HEK293 (cell line): ENCODE data around the gene ADAMTSL5.

Source experiments
- CTCF ChIA-PET: fragments of 350-600 bp; formaldehyde crosslinking; extraction: SDS; loops from one replicate; lab custom pipeline; 2021; ENCODE audit warnings: antibody characterized with exemption; lab: Yijun Ruan, JAX
- POLR2A ChIA-PET: fragments of 300-600 bp; formaldehyde crosslinking; extraction: SDS; loops from one replicate; lab custom pipeline; 2020; ENCODE audit warnings: antibody characterized with exemption, inconsistent platforms; lab: Yijun Ruan, JAX
- H3K27ac ChIP-seq: fragments of 200-500 bp; sonication (Bioruptor generic); 2 replicates; pipeline ENCODE4 v1.5.1; 2014; ENCODE audit warnings: low read depth, low read length, control low read depth, inconsistent platforms; ENCODE audit errors: extremely low read depth
- H3K36me3 ChIP-seq, 2 experiments: fragments of 200-500 bp in 1 of 2; sonication (Bioruptor generic) in 1 of 2; 1 replicate in 1 of 2; 2 replicates in 1 of 2; pipeline ENCODE4 v1.5.1; 2014 to 2017; ENCODE audit warnings: inconsistent platforms in 2 of 2, low read length in 2 of 2; ENCODE audit not compliant: control insufficient read depth in 2 of 2, insufficient read depth in 1 of 2
- H3K4me1 ChIP-seq: fragments of 200-500 bp; sonication (Bioruptor generic); 2 replicates; pipeline ENCODE4 v1.5.1; 2014; ENCODE audit warnings: mild to moderate bottlenecking, low read length, inconsistent platforms; ENCODE audit not compliant: control insufficient read depth, insufficient read depth
- H3K4me3 ChIP-seq: 2 replicates; pipeline ENCODE4 v1.5.1; 2011; ENCODE audit warnings: low read depth, mild to moderate bottlenecking, control low read depth, low read length, moderate library complexity
- H3K9me3 ChIP-seq: fragments of 200-500 bp; sonication (Bioruptor generic); 2 replicates; pipeline ENCODE4 v1.5.1; 2014; ENCODE audit warnings: low read depth, low read length, inconsistent platforms; ENCODE audit not compliant: control insufficient read depth, insufficient read depth
- KLF1 ChIP-seq: fragments of 450-650 bp; formaldehyde crosslinking; IDR thresholded peaks from 2 replicates; pipeline ENCODE4 v1.5.1; 2016; ENCODE audit warnings: missing biosample characterization, missing genetic modification characterization
- SETDB1 ChIP-seq: IDR thresholded peaks from one replicate; pipeline ENCODE4 v1.6.1; 2017; ENCODE audit warnings: mild to moderate bottlenecking, low read length, moderate library complexity, mixed read lengths; ENCODE audit not compliant: insufficient read length
- TCF7L2 ChIP-seq: IDR thresholded peaks from 2 replicates; pipeline ENCODE4 v1.6.1; 2011; ENCODE audit warnings: low read depth, mild to moderate bottlenecking, inconsistent platforms, low read length, moderate library complexity, borderline replicate concordance
- ZBTB21 ChIP-seq: fragments of 450-650 bp; formaldehyde crosslinking; IDR thresholded peaks from 2 replicates; pipeline ENCODE4 v1.5.1; 2017; ENCODE audit warnings: missing biosample characterization, missing genetic modification characterization
- ZBTB48 ChIP-seq: fragments of 450-650 bp; formaldehyde crosslinking; IDR thresholded peaks from 2 replicates; pipeline ENCODE4 v1.5.1; 2016; ENCODE audit warnings: missing biosample characterization, missing genetic modification characterization
- ZFP3 ChIP-seq: fragments of 450-650 bp; formaldehyde crosslinking; IDR thresholded peaks from 2 replicates; pipeline ENCODE4 v1.5.1; 2016; ENCODE audit warnings: low read depth, missing biosample characterization, missing genetic modification characterization
- ZFP69B ChIP-seq: fragments of 450-650 bp; formaldehyde crosslinking; IDR thresholded peaks from 2 replicates; pipeline ENCODE4 v1.5.1; 2016; ENCODE audit warnings: missing biosample characterization, missing genetic modification characterization
- ZNF112 ChIP-seq: fragments of 450-650 bp; formaldehyde crosslinking; IDR thresholded peaks from 2 replicates; pipeline ENCODE4 v1.5.0; 2017; ENCODE audit warnings: missing biosample characterization, missing genetic modification characterization
- ZNF140 ChIP-seq: fragments of 450-650 bp; formaldehyde crosslinking; IDR thresholded peaks from 2 replicates; pipeline ENCODE4 v1.5.1; 2016; ENCODE audit warnings: missing biosample characterization, missing genetic modification characterization
- ZNF157 ChIP-seq: fragments of 450-650 bp; formaldehyde crosslinking; IDR thresholded peaks from 2 replicates; pipeline ENCODE4 v1.5.1; 2016; ENCODE audit warnings: missing biosample characterization, missing genetic modification characterization
- ZNF175 ChIP-seq: fragments of 450-650 bp; formaldehyde crosslinking; IDR thresholded peaks from 2 replicates; pipeline ENCODE4 v1.5.1; 2016; ENCODE audit warnings: missing biosample characterization, missing genetic modification characterization
- ZNF221 ChIP-seq: fragments of 450-650 bp; formaldehyde crosslinking; IDR thresholded peaks from 2 replicates; pipeline ENCODE4 v1.5.1; 2017; ENCODE audit warnings: missing biosample characterization, missing genetic modification characterization, borderline replicate concordance
- ZNF24 ChIP-seq: fragments of 450-650 bp; formaldehyde crosslinking; IDR thresholded peaks from 2 replicates; pipeline ENCODE4 v1.5.1; 2016; ENCODE audit warnings: missing biosample characterization, missing genetic modification characterization
- ZNF391 ChIP-seq: fragments of 450-650 bp; formaldehyde crosslinking; IDR thresholded peaks from 2 replicates; pipeline ENCODE4 v1.5.1; 2016; ENCODE audit warnings: low read depth, missing biosample characterization, missing genetic modification characterization, borderline replicate concordance
- ZNF394 ChIP-seq: fragments of 450-650 bp; formaldehyde crosslinking; IDR thresholded peaks from 2 replicates; pipeline ENCODE4 v1.5.1; 2016; ENCODE audit warnings: missing biosample characterization, missing genetic modification characterization, mild to moderate bottlenecking, moderate library complexity, borderline replicate concordance
- ZNF423 ChIP-seq: fragments of 450-650 bp; formaldehyde crosslinking; IDR thresholded peaks from 2 replicates; pipeline ENCODE4 v1.5.1; 2016; ENCODE audit warnings: missing biosample characterization, missing genetic modification characterization
- ZNF426 ChIP-seq: fragments of 450-650 bp; formaldehyde crosslinking; IDR thresholded peaks from 2 replicates; pipeline ENCODE4 v1.5.1; 2017; ENCODE audit warnings: missing biosample characterization, missing genetic modification characterization, mild to moderate bottlenecking, inconsistent platforms, moderate library complexity
- ZNF473 ChIP-seq: fragments of 450-650 bp; formaldehyde crosslinking; IDR thresholded peaks from 2 replicates; pipeline ENCODE4 v1.5.1; 2017; ENCODE audit warnings: missing biosample characterization, missing genetic modification characterization
- ZNF501 ChIP-seq: fragments of 450-650 bp; formaldehyde crosslinking; IDR thresholded peaks from 2 replicates; pipeline ENCODE4 v1.5.1; 2016; ENCODE audit warnings: missing biosample characterization, missing genetic modification characterization
- ZNF555 ChIP-seq: fragments of 450-650 bp; formaldehyde crosslinking; conservative IDR thresholded peaks from 2 replicates; pipeline ENCODE4 v1.5.1; 2017; ENCODE audit warnings: missing biosample characterization, mild to moderate bottlenecking, missing genetic modification characterization, inconsistent platforms
- ZNF558 ChIP-seq: fragments of 450-650 bp; formaldehyde crosslinking; IDR thresholded peaks from 2 replicates; pipeline ENCODE4 v1.5.1; 2016; ENCODE audit warnings: missing biosample characterization, missing genetic modification characterization
- ZNF561 ChIP-seq: fragments of 450-650 bp; IDR thresholded peaks from 2 replicates; pipeline ENCODE4 v1.5.1; 2018; ENCODE audit warnings: missing biosample characterization, missing genetic modification characterization, borderline replicate concordance
- ZNF610 ChIP-seq: fragments of 450-650 bp; formaldehyde crosslinking; IDR thresholded peaks from 2 replicates; pipeline ENCODE4 v1.5.1; 2016; ENCODE audit warnings: missing biosample characterization, missing genetic modification characterization, borderline replicate concordance
- ZNF621 ChIP-seq: fragments of 450-650 bp; formaldehyde crosslinking; IDR thresholded peaks from 2 replicates; pipeline ENCODE4 v1.5.1; 2017; ENCODE audit warnings: missing biosample characterization, missing genetic modification characterization
- ZNF707 ChIP-seq: fragments of 450-650 bp; formaldehyde crosslinking; IDR thresholded peaks from 2 replicates; pipeline ENCODE4 v1.5.1; 2016; ENCODE audit warnings: missing biosample characterization, missing genetic modification characterization
- ZNF777 ChIP-seq: fragments of 450-650 bp; formaldehyde crosslinking; IDR thresholded peaks from 2 replicates; pipeline ENCODE4 v1.5.1; 2017; ENCODE audit warnings: missing biosample characterization, missing genetic modification characterization, borderline replicate concordance
- ZNF837 ChIP-seq: fragments of 450-650 bp; formaldehyde crosslinking; IDR thresholded peaks from 2 replicates; pipeline ENCODE4 v1.5.1; 2016; ENCODE audit warnings: missing biosample characterization, missing genetic modification characterization
- ZSCAN23 ChIP-seq: fragments of 450-650 bp; formaldehyde crosslinking; IDR thresholded peaks from 2 replicates; pipeline ENCODE4 v1.5.1; 2016; ENCODE audit warnings: missing biosample characterization, missing genetic modification characterization
- ZSCAN30 ChIP-seq: fragments of 450-650 bp; IDR thresholded peaks from 2 replicates; pipeline ENCODE4 v1.5.1; 2018; ENCODE audit warnings: missing biosample characterization, mild to moderate bottlenecking, missing genetic modification characterization, moderate library complexity
- TF ChIP-seq, protein P1 (sequence below): fragments of 450-650 bp; formaldehyde crosslinking; IDR thresholded peaks from 2 replicates; pipeline ENCODE4 v1.5.1; 2017; ENCODE audit warnings: missing biosample characterization, mild to moderate bottlenecking, missing genetic modification characterization, moderate library complexity
- TF ChIP-seq, protein P2 (sequence below): fragments of 450-650 bp; formaldehyde crosslinking; IDR thresholded peaks from 2 replicates; pipeline ENCODE4 v1.5.1; 2016; ENCODE audit warnings: missing biosample characterization, missing genetic modification characterization
- TF ChIP-seq, protein P3 (sequence below): fragments of 450-650 bp; formaldehyde crosslinking; IDR thresholded peaks from 2 replicates; pipeline ENCODE4 v1.5.1; 2016; ENCODE audit warnings: missing biosample characterization, missing genetic modification characterization
- TF ChIP-seq, protein P4 (sequence below): fragments of 450-650 bp; IDR thresholded peaks from 2 replicates; pipeline ENCODE4 v1.5.1; 2018; ENCODE audit warnings: missing biosample characterization, missing genetic modification characterization

ADAMTSL5 gene

DNA sequence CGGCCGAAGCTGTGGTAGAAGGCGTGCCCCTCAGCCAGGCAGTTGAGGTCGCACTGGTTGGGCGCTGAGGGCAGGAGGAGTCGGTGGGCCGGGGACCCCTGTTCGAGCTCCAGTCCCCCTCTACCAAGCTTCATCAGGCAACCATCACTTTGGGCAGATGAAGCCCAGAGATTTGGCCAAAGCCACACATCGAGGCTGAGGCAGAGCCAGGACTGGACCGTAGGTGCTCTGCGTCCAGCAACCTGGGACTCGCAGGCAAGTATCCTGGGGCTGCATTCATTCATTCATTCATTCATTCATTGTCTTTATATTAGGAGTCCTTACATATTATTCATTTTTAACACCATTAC is 4.3 kb downstream of the ADAMTSL5 start:
- Histone ChIP-seq H3K9me3 (no peaks in the 10 kb centered on the region), H3K27ac (no peak overlapping the region), H3K36me3 (no peaks in the 10 kb centered on the region), H3K4me3 (no peak overlapping the region; the same call in 1 of the 2 replicates), H3K4me1 (peaks cover 3% of the 10 kb centered on the region; the same call in 1 of the 2 replicates)
- POLR2A ChIA-PET: no interaction called here
- TF ChIP-seq ZNF221 (tag by site-specific recombination): no peak
- TF ChIP-seq, protein P1, sequence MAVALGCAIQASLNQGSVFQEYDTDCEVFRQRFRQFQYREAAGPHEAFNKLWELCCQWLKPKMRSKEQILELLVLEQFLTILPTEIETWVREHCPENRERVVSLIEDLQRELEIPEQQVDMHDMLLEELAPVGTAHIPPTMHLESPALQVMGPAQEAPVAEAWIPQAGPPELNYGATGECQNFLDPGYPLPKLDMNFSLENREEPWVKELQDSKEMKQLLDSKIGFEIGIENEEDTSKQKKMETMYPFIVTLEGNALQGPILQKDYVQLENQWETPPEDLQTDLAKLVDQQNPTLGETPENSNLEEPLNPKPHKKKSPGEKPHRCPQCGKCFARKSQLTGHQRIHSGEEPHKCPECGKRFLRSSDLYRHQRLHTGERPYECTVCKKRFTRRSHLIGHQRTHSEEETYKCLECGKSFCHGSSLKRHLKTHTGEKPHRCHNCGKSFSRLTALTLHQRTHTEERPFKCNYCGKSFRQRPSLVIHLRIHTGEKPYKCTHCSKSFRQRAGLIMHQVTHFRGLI (tag by site-specific recombination): peak; percentile 67
- no peak for TF ChIP-seq ZBTB21 (tag by site-specific recombination)
- TF ChIP-seq ZNF423 (tag by site-specific recombination): 0 out of 2 replicates have a peak, but pooled peaks have one; percentile 50
- TF ChIP-seq ZNF707: no peak
- peak; percentile 88 for TF ChIP-seq ZNF24
- no peak for TF ChIP-seq ZSCAN23
- TF ChIP-seq ZNF837 (tag by site-specific recombination): no peak
- TF ChIP-seq, protein P2, sequence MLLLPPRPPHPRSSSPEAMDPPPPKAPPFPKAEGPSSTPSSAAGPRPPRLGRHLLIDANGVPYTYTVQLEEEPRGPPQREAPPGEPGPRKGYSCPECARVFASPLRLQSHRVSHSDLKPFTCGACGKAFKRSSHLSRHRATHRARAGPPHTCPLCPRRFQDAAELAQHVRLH (tag by site-specific recombination): no peak
- TF ChIP-seq SETDB1: peak; percentile 66
- no peak for TF ChIP-seq ZNF175 (tag by site-specific recombination)
- peak; percentile 25; the same call in 1 of the 2 replicates for TF ChIP-seq ZSCAN30 (tag by site-specific recombination)
- TF ChIP-seq ZNF610 (tag by site-specific recombination): no peak
- no peak for TF ChIP-seq ZNF112 (tag by site-specific recombination)
- TF ChIP-seq ZNF394 (tag by site-specific recombination): no peak
- TF ChIP-seq ZNF777: peak; percentile 75; the same call in 1 of the 2 replicates
- TF ChIP-seq ZNF473 (tag by site-specific recombination): no peak
- TF ChIP-seq, protein P3, sequence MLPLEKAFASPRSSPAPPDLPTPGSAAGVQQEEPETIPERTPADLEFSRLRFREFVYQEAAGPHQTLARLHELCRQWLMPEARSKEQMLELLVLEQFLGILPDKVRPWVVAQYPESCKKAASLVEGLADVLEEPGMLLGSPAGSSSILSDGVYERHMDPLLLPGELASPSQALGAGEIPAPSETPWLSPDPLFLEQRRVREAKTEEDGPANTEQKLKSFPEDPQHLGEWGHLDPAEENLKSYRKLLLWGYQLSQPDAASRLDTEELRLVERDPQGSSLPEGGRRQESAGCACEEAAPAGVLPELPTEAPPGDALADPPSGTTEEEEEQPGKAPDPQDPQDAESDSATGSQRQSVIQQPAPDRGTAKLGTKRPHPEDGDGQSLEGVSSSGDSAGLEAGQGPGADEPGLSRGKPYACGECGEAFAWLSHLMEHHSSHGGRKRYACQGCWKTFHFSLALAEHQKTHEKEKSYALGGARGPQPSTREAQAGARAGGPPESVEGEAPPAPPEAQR (tag by site-specific recombination): no peak
- CTCF ChIA-PET: interaction anchor here (0.6 kb wide), 1 partner anchor 22 kb away, joined by 3 read pairs; no protein-coding TSS in a partner anchor

DNA sequence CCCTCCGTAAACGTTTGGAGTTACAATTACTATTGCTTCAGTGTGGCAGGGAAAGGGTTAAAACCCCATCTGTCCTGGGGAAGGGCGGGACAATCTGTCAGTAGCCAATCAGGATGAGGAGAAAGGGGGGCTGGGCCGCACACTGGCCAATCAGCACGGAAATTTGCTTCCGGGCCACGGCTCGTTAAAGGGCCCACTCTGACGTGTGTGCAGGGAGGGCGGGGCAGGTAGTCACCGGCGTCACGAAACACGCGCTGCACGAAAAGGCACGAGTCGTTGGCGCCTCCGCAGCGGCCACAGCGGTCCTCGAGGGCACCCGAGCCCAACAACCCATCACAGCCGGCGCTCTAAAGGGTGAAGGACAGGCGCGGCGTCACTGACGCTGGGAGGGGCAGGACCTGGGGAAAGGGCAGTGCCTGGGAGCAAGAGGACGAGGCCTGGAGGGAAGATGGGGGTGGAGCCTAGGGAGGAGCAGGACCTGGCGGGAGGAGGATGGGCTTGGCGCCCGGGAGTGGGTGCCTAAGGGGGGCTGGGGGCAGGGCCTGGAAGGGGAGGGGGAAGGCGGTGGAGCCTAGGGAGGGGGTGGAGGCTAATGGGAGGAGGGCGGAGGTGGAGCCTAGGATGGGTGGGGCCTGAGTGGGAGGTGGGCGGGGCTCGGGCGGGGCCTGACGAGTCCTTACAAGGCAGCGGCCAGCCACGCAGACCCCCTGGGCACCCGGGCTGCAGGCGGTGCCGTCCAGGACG is 4.9 kb downstream of the ADAMTSL5 start:
- POLR2A ChIA-PET: no interaction called here
- peaks cover 3% of the 10 kb centered on the region; the same call in 1 of the 2 replicates for H3K4me1 ChIP-seq
- no peaks in the 10 kb centered on the region for H3K9me3 ChIP-seq
- H3K27ac ChIP-seq: no peak overlapping the region
- CTCF ChIA-PET: interaction anchor here (0.6 kb wide), 1 partner anchor 22 kb away, joined by 3 read pairs; no protein-coding TSS in a partner anchor
- H3K36me3 ChIP-seq: no peaks in the 10 kb centered on the region
- peak overlapping the region; percentile 36 for H3K4me3 ChIP-seq
- TF ChIP-seq ZNF561 (tag by site-specific recombination) (no peak), ZFP69B (tag by site-specific recombination) (peak; percentile 97), ZNF501 (tag by site-specific recombination) (no peak), KLF1 (peak; percentile 66), ZBTB48 (peak; percentile 60; the same call in 1 of the 2 replicates), ZNF426 (tag by site-specific recombination) (no peak), ZNF558 (tag by site-specific recombination) (no peak), ZNF391 (tag by site-specific recombination) (no peak), ZFP3 (tag by site-specific recombination) (no peak), ZNF140 (tag by site-specific recombination) (no peak), ZNF157 (tag by site-specific recombination) (no peak), ZNF621 (tag by site-specific recombination) (no peak), ZNF555 (tag by site-specific recombination) (no peak), TCF7L2 (no peak)
- TF ChIP-seq, protein P4, sequence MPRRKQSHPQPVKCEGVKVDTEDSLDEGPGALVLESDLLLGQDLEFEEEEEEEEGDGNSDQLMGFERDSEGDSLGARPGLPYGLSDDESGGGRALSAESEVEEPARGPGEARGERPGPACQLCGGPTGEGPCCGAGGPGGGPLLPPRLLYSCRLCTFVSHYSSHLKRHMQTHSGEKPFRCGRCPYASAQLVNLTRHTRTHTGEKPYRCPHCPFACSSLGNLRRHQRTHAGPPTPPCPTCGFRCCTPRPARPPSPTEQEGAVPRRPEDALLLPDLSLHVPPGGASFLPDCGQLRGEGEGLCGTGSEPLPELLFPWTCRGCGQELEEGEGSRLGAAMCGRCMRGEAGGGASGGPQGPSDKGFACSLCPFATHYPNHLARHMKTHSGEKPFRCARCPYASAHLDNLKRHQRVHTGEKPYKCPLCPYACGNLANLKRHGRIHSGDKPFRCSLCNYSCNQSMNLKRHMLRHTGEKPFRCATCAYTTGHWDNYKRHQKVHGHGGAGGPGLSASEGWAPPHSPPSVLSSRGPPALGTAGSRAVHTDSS (tag by site-specific recombination): no peak
